GM19328 (cell line): ENCODE results near the gene GAREM2.

Source experiments
- ATAC-seq: cut with Tn5 transposase; IDR thresholded peaks from one replicate; pipeline ENCODE4 v1.9.1; 2021; ENCODE audit warnings: mild to moderate bottlenecking, moderate library complexity; ENCODE audit not compliant: unreplicated experiment

The GAREM2 gene

DNA sequence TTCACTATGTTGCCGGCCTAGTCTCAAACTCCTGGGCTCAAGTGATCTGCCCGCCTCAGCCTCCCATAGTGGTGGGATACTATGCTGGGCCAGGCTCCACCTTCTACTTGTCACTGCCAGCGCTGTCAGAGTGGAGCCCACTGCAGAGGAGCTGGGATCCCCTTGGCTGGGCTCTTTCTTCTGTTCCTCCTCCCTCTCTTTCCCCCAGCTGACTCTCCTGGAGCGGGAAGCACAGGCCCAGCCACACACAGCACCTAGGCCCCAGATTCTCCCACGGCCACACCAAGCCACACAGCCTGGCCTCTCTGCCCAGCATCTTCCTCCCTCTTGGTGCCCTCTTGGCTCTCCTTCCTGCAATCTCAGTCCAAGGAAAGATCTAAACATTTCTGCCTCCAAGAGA lies 3.7 kb upstream of the GAREM2 start:
- ATAC-seq: no peak

DNA sequence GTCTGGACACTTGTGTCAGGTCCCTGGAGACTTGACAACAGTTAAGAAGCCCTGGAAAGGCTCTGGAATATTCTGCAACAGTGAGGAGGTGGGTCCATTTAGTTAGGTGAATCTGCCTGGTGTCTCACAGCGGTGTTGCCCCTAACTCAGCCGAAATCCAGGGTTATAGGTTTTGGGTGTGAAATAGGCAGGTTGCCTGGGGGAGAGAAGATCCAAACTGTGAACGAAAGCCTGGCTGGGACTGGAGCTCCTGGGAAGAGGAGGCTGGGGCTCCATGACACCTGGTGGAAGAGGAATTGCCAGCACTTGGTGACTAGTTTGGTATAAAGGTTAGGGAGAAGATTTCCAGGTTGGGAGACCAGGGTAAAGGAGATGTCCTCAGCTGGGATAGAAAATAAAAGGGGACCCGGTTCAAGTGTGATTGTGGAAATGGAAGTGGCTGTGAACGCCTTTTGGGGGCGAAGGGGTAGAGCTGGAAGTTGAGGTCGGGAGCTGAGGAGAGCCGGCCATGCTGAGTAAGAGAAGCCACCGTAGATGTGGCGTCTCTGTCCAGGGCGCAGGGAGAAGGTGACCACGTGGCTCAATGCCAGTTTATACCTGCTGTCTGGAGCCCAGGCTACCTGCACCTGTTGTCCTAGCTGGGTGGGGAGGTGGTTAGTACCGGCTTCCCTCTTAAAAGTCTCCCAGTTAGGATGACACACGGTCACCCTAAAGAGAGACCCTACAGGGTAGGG lies 3.0 kb upstream of the GAREM2 start:
- ATAC-seq: no peak

DNA sequence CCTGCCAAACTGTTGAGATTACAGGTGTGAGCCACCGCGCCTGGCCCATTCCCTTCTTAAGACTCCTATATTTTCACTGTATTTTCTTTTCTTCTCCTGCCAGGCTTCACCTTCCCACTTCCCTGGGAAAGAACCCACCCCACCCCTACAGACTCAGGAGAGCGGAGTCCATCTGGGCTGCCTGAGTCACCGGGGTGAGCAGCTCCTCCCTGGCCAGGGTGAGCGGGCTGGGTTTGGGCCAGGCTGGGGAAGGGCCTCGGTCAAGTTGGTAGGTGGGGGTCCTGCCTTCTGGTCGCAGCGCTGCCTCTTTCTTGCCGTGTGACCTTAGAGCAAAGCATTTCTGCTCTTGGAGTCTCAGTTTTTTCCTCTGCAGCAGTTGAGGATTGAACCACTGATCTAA lies 2.1 kb upstream of the GAREM2 start:
- ATAC-seq: no peak

DNA sequence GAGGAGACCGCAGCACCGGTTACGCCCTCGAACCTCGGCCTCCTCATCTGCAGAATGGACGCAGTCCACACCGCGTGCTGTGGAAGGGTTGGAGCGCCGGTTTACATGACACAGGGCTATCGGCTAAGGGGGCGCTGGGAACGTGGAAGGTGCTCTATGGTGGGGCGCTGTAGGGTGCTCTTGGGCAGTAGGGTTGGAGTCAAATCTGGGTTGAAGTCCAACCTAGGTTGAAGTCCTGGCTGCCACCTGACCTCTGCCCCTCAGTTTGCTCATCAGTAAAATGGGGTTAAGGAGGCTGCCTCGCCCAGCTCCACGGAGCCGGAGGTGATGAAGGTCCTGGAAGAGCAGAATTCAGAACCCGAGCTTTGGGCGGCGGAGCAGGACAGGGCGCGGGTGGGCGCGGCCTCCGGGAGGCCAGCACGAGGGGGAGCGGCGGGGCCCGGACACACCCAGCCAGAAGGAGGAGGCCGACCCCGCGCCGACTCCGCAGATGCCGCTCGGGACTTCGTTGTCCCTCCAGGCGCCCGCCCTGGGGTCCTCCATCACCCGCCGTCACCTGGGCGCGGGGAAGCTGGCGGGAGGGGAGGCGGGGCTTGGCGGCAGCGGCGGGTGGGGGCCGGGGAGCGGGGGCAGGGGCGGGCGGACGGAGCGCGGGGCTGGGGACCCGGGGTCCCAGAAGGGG lies 558 bp upstream of the GAREM2 start:
- no peak for ATAC-seq

DNA sequence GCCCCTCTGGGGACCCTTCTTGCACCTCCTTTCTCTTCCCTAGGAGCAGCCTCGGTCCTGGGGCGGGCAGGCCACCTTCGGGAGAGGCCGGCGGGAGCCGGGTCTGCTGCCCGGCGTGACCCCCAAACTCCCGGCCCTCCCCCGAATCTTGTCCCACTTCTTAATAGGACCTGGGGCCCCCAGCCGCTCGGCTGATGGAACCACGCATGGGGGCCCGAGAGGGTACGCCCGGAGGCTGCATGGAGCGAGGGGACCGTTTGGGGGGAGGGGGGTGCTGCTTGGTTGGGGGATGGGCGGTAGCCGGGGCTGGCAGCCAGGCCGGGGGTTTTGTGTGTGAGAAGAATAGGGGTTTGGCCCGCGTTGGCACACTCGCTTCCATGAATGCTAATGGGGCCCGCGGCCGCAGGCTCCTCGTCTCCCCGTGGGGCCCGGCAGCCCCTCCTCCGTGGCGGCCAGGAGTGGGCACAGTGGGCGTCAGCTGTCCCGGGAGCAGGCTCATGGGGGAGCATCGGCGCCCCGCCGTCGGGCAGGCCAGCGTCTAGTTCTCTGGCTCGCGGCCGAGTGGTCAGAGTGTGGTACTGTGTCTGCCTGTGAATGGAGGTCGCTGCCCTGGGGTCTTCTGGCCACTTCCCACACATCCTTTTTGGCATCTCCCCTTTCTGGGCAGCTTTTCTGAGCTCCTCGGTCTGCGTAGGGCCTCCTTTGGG lies 1.0 kb downstream of the GAREM2 start:
- no peak for ATAC-seq

DNA sequence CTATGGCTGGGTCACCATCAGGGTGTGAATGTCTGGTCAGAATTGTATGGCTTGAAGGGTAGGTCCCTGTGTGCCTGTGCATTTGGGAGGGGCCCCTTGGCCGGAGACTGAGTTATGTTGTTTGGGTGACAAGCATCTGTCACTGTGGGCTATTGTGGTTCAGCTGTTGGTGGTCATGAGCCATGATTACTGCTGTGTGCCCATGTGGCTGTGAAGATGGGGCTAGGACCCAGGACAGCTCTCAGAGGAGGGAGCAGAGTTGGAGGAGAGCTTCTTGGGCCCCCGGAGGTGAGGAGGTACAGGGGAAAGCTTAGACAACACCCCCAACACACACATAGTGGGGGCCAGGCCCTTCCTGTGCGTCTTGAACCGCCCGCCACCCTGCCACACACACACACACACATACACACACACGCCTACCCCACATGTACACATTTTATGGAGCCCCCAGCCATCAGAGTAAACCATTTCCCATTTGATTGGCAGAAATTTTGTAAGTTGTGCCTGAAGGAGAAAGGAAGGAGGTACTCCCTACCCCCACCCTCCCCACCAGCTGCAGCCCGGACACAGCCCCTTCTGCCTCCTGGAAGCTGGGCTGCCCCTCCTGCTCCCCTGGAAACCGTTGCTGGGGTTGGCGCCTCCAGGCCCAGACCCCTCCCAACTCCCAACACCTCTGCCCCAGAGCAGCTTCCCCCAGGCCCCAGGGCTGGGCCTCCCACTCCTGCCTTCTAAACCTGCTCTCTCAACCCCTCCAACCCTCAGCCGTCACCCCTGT lies 2.0 kb downstream of the GAREM2 start:
- no peak for ATAC-seq

DNA sequence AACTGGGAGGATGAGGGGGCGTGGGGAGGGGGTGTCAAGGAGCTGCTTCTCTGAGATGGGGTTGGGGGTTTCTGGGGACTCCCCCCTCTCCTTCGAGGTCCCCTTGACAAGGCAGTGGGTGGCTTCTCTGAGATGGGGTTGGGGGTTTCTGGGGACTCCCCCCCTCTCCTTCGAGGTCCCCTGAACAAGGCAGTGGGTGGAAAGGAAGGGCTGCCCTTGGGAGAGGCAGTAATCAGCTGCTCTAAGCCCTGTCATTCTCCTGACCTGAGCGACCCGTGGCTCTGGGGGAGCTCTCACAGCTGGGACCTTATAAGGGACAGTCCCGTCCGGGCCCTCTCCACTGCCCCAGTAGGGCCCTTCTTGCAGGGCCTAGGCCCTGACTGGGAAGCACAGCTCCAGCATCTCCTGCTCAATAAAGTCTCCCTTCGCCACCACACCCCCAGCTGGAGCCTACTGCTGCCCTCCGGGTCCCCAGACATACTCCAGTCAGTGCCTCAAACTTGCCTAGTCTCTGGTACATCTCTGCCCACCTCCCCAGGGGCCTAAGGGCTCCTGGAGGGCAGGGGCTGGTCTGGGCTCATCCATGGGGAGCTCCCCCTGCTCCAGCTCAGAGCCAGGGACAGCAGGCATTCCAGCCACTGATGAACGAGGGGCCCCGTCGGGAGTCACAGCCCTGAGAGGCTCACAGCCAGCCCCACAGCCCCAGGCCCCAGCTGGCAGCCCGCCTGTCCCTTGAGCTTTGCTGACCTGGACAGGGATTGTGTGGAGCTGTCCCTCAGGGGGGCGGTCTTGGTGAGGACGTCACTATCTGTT lies 2.8 kb downstream of the GAREM2 start:
- no peak for ATAC-seq

DNA sequence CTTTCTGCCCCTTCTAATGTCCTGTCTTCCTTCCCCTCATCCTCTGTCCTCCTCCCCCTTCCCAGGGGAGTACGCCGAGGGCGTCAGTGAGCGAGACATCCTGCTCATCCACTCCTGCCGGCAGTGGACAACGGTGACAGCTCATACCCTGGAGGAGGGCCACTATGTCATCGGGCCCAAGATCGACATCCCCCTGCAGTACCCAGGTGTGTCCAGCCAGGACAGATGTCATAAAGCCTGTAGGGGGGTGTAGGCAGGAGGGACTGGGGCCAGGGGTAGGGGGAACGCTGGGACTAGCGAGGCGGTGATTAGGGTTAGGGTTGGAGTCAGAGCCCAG lies 3.4 kb downstream of the GAREM2 start:
- ATAC-seq: no peak

DNA sequence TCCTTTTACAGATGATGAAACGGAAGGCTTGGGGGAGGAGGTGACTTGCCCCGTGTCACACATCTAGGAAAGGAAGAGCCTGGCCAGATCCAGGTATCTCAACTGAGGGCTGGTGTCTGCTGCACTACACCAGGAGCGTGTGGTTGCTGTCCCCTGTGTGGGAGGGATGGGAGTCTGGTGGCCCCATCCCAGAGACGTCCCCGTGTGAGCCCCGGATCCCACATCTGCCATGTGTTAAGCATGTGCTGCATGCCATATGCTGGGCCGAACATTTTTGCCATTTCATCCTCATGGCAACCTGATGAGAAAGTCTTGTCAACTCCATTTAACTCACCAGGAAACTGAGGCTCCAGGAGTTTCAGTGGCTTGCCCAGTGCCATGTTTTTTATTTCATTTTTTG lies 4.2 kb downstream of the GAREM2 start:
- ATAC-seq: no peak

DNA sequence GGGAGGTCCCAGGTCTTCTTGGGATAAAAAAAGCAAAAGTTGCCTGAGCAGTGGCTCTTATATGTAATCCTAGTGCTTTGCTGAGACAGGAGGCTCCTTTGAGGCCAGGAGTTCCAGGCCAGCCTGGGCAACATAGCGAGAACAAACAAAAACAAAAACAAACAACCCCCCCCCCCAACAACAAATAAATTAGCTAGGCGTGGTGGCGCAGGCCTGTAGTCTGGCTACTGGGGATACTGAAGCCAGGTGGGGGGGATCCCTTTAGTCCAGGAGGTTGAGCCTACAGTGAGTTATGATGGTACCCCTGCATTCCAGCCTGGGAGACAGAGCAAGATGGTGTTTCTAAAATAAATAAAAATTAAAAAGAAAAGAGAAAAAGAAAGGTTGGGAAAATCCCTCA lies 5.4 kb downstream of the GAREM2 start:
- no peak for ATAC-seq

DNA sequence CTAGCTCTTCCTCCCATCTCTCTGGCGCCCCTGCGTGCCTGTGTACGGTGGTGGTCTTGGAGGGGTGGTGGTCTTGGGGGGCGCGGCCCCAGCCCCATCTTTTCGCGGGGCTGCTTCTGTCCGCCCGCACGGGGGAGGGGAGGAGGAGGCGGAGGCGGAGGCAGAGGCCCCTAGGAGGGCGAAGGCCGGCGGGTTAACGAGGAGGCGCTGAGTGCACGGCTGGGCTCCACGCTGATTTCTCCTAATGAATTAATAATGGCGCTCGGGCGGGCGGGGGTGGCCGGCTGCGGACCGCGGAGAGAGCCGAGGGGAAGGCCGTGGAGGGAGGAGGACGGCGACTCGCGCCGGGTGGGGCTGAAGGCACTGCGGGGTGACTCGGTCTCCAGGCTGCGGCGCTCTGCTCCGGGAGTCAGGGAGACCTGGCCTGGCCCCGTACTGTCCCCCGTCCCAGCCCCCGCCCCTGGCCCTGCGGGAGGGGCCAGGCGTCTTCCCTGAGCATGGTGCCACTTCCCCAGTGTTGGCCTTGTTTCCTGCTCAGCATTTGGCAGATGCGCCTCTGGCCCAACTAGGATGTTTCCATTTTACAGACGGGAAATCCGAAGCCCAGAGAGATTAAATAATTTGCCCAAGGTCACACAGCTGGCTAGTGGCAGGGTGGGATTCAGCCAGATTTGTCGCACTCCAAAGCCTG lies 6.0 kb downstream of the GAREM2 start:
- no peak for ATAC-seq

DNA sequence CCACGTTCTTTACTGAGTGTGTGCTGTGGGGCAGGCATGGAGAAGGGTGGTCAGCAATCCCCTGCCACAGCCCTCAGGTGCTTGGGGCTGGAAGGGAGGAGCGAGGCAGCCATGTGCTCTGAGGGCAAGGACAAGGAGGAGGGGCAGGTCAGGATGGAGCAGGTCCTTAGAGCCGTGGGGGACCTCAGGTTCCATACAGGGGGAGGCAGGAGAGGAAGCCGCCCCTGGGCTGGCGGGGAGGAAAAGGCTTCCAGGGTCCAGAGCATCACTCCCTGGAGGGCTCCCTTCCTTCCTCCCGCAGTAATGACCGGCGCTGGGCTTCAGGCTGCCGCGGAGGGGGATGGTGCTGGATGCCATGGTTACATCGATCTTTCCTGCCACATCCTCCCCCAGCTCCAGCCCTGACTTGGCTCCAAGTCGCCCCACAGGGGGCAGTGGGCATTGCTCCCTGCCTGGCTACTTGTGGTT lies 6.6 kb downstream of the GAREM2 start:
- ATAC-seq: no peak

DNA sequence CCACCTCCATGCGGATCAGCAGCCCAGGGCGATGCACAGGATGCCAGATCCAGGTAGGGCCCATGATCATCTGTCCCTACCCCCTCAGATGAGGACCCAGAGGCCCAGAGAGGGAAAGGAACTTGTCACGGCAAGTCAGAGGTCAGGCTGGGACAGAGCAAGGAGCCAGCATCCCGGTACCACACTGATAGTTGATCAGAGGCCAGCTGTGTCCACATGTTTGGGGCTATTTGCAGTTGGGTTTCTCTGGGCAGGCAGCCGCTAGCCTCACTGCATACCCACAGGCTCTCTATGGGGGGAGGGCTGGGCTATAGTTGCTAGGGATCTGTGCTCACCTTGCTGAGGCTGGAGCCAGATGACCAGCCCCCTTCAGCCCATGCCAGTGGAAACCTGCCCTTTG lies 9.6 kb downstream of the GAREM2 start:
- no peak for ATAC-seq

DNA sequence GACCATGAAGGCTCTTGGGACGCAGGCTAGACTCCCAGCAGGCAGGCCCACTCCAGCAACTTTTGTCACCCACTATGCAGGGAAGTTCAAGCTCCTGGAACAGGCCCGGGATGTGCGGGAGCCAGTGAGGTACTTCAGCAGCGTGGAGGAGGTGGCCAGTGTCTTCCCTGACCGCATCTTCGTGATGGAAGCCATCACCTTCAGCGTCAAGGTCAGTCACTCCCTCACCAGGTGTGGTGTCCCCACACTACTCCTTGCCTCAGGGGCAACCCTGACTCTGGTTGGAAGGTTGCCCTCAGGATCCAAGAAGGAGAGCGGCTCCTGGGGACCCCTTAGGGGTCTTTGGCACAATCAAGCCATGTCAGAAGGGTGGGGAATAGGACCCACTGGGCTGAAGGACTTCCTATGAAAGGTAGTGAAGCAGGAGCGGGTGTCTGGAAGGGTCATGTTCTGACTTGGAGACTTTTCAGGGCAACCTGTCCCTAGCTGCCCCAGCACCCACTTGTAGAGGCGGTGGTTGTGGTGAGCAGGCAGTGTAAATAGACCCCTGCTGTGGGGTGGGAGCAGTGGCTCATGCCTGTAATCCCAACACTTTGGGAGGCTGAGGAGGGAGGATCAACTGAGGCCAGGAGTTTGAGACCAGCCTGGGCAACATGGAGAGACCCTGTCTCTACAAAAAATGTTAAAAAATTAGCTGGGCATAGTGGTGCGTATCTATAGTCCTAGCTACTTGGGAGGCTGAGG lies 10.2 kb downstream of the GAREM2 start:
- no peak for ATAC-seq

DNA sequence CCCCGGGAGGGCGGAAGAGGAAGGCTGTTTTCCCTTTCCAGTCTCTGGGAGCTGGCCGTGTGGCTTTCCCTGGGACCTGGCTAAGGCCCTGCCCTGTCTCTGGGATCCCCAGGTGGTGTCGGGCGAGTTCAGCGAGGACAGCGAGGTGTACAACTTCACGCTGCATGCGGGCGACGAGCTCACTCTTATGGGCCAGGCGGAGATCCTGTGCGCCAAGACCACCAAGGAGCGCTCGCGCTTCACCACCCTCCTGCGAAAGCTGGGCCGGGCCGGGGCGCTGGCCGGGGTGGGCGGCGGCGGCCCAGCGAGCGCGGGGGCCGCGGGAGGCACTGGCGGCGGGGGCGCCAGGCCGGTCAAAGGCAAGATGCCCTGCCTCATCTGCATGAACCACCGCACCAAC lies 11.2 kb downstream of the GAREM2 start:
- ATAC-seq: no peak

DNA sequence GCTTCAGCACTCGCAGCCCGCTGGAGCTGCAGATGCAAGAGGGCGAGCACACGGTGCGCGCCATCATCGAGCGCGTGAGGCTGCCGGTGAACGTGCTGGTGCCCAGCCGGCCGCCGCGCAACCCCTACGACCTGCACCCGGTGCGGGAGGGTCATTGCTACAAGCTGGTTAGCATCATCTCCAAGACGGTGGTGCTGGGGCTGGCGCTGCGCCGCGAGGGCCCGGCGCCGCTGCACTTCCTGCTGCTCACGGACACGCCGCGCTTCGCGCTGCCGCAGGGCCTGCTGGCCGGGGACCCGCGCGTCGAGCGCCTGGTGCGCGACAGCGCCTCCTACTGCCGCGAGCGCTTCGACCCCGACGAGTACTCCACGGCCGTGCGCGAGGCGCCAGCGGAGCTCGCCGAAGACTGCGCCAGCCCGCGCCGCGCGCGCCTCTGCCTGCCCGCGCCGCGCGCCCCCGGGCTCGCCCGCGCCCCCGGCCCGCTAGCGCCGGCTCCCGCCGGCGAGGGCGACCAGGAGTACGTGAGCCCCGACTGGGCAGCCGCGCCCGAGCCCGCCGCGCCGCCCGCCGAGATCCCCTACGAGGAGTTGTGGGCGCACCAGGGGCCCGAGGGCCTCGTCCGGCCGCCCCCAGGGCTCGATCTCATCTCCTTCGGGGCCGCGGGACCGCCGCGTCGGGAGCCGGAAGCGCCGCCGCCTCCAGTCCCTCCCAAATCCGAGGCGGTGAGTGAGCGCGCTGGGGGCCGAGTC lies 11.8 kb downstream of the GAREM2 start:
- ATAC-seq: no peak

DNA sequence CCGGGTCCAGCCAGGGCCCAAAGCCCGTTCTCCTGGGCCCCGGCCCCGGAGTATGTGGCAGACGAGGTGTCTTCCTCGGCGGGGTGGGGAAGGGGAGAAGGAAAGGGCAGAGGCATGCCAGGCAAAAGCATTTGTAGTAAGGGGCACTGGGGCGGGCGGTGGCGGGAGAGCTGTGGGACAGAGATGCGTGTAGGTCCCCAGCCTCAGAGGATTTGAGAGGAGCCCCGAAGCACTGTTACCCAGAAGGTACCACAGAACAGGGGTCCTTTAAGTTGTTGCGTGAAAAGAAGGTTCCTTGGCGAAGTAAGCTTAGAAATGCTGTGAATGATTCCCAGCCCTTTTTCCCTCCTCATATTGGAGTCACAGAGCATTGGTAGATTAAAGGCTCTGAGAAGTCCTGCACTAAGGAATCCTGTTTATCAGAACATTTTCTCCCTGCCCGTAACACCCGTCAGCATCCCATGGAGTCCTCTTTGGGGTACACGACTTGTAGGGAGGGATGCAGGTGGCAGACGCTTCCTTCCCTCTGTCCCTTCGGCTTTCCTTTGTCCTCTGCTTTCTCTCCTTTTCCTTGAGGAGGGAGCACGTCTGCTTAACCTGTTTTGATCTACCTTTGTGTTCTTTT lies 12.5 kb downstream of the GAREM2 start:
- no peak for ATAC-seq
